Eye (tissue), 1 donor: ENCODE measurements around the gene PCDHGB2.
"Not testable (repeated sequence)": the region's sequence is repeated elsewhere in the genome, so short reads cannot be mapped to it uniquely, and the experiment has no call there.

Experiments
- DNase-seq: peaks from one replicate; pipeline ENCODE4 v3.0.0-alpha.2; 2015

Gene PCDHGB2

GRCh38 chr5:141359790-141360426, at the start of gene PCDHGB2:
Gene PCDHGB2 (plus strand): TSS chr5:141359994. CDS start chr5:141360136, 142 bp downstream.
- DNase-seq = no peak

- no peak for DNase-seq
These were observed 46.1 kb upstream of the PCDHGB2 start for GRCh38 chr5:141313711-141314110.

- DNase-seq = not testable (repeated sequence)
These were observed 42.8 kb upstream of the PCDHGB2 start for GRCh38 chr5:141316963-141317362.

- no peak for DNase-seq
These were observed 40.6 kb upstream of the PCDHGB2 start for GRCh38 chr5:141319202-141319601.

GRCh38 chr5:141319699-141320098, 40.1 kb upstream of the PCDHGB2 start:
- no peak for DNase-seq

GRCh38 chr5:141320225-141321169, 39.3 kb upstream of the PCDHGB2 start, which contains the start of gene TAF7:
Gene TAF7 (minus strand): TSS chr5:141320784. CDS start chr5:141320044, 740 bp downstream.
- DNase-seq = peak; percentile 99

- no peak for DNase-seq
These were observed 37.5 kb upstream of the PCDHGB2 start for GRCh38 chr5:141322261-141322660.

GRCh38 chr5:141326088-141326854, 33.5 kb upstream of the PCDHGB2 start:
- peak; percentile 64 for DNase-seq

- no peak for DNase-seq
These were observed 31.6 kb upstream of the PCDHGB2 start for GRCh38 chr5:141328231-141328630.

- DNase-seq = no peak
These were observed 29.3 kb upstream of the PCDHGB2 start, which contains the start of gene PCDHGA1 for GRCh38 chr5:141330299-141331080. Gene PCDHGA1 (plus strand): TSS chr5:141330514.

GRCh38 chr5:141332571-141332970, 27.2 kb upstream of the PCDHGB2 start:
- DNase-seq = not testable (repeated sequence)

GRCh38 chr5:141338538-141339306, 21.1 kb upstream of the PCDHGB2 start, which contains the start of gene PCDHGA2:
Gene PCDHGA2 (plus strand): TSS chr5:141338760.
- peak; percentile 73 for DNase-seq

- not testable (repeated sequence) for DNase-seq
These were observed 18.9 kb upstream of the PCDHGB2 start for GRCh38 chr5:141340781-141341354.

- no peak for DNase-seq
These were observed 17.0 kb upstream of the PCDHGB2 start for GRCh38 chr5:141342773-141343172.

GRCh38 chr5:141343242-141343952, 16.4 kb upstream of the PCDHGB2 start, which contains the start of gene PCDHGA3:
Gene PCDHGA3 (plus strand): TSS chr5:141343829. CDS start chr5:141344034, 205 bp downstream.
- DNase-seq = peak; percentile 41

GRCh38 chr5:141343953-141344463, 15.8 kb upstream of the PCDHGB2 start:
- DNase-seq = no peak

- no peak for DNase-seq
These were observed 14.5 kb upstream of the PCDHGB2 start for GRCh38 chr5:141345327-141345726.

GRCh38 chr5:141346017-141346416, 13.8 kb upstream of the PCDHGB2 start:
- not testable (repeated sequence) for DNase-seq

- DNase-seq = no peak
These were observed 9.7 kb upstream of the PCDHGB2 start, which contains the start of gene PCDHGB1 for GRCh38 chr5:141349917-141350619. Gene PCDHGB1 (plus strand): TSS chr5:141350099. CDS start chr5:141350261, 162 bp downstream.
